Vagina (tissue), 2 donors: ENCODE results near the gene FOXP4.

ENCODE experiments used
- POLR2A ChIP-seq, 2 donors: fragments of 450-650 bp; IDR thresholded peaks; one replicate each; pipeline ENCODE4 v1.6.1; 2017; ENCODE audit warnings: antibody characterized with exemption in 2 of 2, mild to moderate bottlenecking in 2 of 2, moderate library complexity in 2 of 2
- POLR2AphosphoS5 ChIP-seq, 2 donors: sonication (generic); formaldehyde crosslinking; IDR thresholded peaks; one replicate each; pipeline ENCODE4 v1.9.0; 2017; ENCODE audit warnings: antibody characterized with exemption in 2 of 2, mild to moderate bottlenecking in 2 of 2, low read depth in 1 of 2; ENCODE audit not compliant: insufficient read depth in 1 of 2
- TF ChIP-seq, protein P1 (sequence below), 3 experiments: fragments of 450-650 bp in 2 of 3; fragments of 200-600 bp in 1 of 3; sonication (generic) in 1 of 3; IDR thresholded peaks; one replicate each; pipeline ENCODE4 v1.5.1; 2017 to 2019; ENCODE audit warnings: antibody characterized with exemption in 3 of 3, mild to moderate bottlenecking in 2 of 3, moderate library complexity in 2 of 3

DNA sequence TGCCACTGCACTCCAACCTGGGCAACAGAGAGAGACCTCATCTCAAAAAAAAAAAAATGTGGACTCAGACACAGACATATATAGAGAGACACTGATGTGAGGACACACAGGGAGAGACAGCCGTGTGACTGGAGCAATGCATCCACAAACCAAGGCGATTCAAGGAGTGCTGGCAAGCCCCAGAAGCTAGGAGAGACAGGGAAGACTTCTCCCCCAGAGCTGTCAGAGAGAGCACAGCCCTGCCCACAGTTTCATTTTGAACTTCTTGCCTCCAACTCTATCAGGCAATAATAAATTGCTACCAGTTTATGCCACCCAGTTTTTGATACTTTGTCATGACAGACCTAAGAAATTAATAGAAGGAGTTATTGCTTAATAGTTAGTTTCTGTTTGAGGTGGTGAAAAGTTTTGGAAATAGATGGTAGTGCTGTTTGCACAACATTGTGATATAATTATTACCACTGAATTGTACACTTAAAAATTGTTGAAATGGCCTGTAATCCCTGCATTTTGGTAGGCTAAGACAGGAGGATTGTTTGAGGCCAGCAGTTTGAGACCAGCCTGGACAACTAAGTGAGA lies 87.0 kb downstream of the FOXP4 start:
- TF ChIP-seq, protein P1, sequence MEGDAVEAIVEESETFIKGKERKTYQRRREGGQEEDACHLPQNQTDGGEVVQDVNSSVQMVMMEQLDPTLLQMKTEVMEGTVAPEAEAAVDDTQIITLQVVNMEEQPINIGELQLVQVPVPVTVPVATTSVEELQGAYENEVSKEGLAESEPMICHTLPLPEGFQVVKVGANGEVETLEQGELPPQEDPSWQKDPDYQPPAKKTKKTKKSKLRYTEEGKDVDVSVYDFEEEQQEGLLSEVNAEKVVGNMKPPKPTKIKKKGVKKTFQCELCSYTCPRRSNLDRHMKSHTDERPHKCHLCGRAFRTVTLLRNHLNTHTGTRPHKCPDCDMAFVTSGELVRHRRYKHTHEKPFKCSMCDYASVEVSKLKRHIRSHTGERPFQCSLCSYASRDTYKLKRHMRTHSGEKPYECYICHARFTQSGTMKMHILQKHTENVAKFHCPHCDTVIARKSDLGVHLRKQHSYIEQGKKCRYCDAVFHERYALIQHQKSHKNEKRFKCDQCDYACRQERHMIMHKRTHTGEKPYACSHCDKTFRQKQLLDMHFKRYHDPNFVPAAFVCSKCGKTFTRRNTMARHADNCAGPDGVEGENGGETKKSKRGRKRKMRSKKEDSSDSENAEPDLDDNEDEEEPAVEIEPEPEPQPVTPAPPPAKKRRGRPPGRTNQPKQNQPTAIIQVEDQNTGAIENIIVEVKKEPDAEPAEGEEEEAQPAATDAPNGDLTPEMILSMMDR (IDR thresholded peaks at IDR 0.05) = no peak
- no peak for TF ChIP-seq POLR2A (IDR thresholded peaks at IDR 0.05)
- TF ChIP-seq POLR2AphosphoS5 (IDR thresholded peaks at IDR 0.05; ENCODE audit: insufficient read depth in 1 of 2, low read depth in 1 of 2) = no peak
